ENCODE measurements around the gene ATOSA.

The ATOSA gene

DNA sequence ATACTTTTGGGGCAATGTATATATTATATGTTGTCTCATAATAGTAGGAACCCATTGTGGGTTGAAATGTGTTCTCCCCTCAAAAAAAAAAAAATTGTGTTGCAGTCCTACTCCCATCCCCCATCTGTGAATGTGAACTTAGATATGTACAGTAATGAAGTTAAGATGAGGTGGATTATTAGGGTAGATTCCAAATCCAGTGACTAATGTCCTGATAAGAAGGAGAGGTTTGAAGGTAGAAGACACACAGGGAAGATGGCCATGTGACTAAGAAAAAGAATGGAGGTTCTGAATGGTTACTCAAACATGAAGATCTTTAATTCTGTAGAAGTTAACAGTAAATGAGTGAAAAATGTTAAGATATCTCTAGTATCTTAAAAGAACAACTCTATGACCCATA is 3.0 kb upstream of the ATOSA start:
- Histone ChIP-seq H3K27me3 (ENCODE audit: insufficient read depth, low read length, poor library complexity) (no peaks in the 10 kb centered on the region), H3K79me2 (ENCODE audit: control insufficient read depth, insufficient read depth, low read length) (no peaks in the 10 kb centered on the region), H2BK120ac (ENCODE audit: low read depth, low read length) (no peak overlapping the region), H2BK5ac (ENCODE audit: low read length) (no peak overlapping the region), H3K4me3 (ENCODE audit: low read length) (no peak overlapping the region), H3K18ac (ENCODE audit: low read length) (no peak overlapping the region), H2AK5ac (ENCODE audit: low read length) (no peak overlapping the region), H3K36me3 (ENCODE audit: control insufficient read depth, insufficient read depth, low read length) (no peaks in the 10 kb centered on the region), H3K79me1 (ENCODE audit: low read length) (no peaks in the 10 kb centered on the region), H3K4ac (ENCODE audit: low read depth, low read length) (no peak overlapping the region), H3K4me1 (ENCODE audit: control insufficient read depth, low read depth, low read length) (no peaks in the 10 kb centered on the region), H3K9ac (ENCODE audit: low read length) (no peak overlapping the region), H3K4me2 (ENCODE audit: low read length) (no peak overlapping the region), H4K8ac (ENCODE audit: low read depth, low read length) (no peak overlapping the region), H3K23ac (ENCODE audit: low read length) (no peak overlapping the region), H3K27ac (ENCODE audit: low read depth, low read length) (no peak overlapping the region), H3K56ac (ENCODE audit: low read length) (no peak overlapping the region), H4K5ac (ENCODE audit: low read length) (no peak overlapping the region), H2BK15ac (replicated peaks; ENCODE audit: low read depth) (no peak overlapping the region)
- no peak for DNase-seq

GRCh38 chr15:52681441-52681840 is 2.3 kb upstream of the ATOSA start:
- Histone ChIP-seq H3K4me3 (ENCODE audit: low read length) (no peak overlapping the region), H2AK5ac (ENCODE audit: low read length) (no peak overlapping the region), H2BK5ac (ENCODE audit: low read length) (no peak overlapping the region), H3K9ac (ENCODE audit: low read length) (no peak overlapping the region), H3K23ac (ENCODE audit: low read length) (no peak overlapping the region), H3K4ac (ENCODE audit: low read depth, low read length) (no peak overlapping the region), H3K27me3 (ENCODE audit: insufficient read depth, low read length, poor library complexity) (no peaks in the 10 kb centered on the region), H3K27ac (ENCODE audit: low read depth, low read length) (no peak overlapping the region), H3K18ac (ENCODE audit: low read length) (no peak overlapping the region), H3K56ac (ENCODE audit: low read length) (no peak overlapping the region), H2BK120ac (ENCODE audit: low read depth, low read length) (no peak overlapping the region), H2BK15ac (replicated peaks; ENCODE audit: low read depth) (no peak overlapping the region), H3K36me3 (ENCODE audit: control insufficient read depth, insufficient read depth, low read length) (no peaks in the 10 kb centered on the region), H4K8ac (ENCODE audit: low read depth, low read length) (no peak overlapping the region), H3K4me2 (ENCODE audit: low read length) (no peak overlapping the region), H3K79me2 (ENCODE audit: control insufficient read depth, insufficient read depth, low read length) (no peaks in the 10 kb centered on the region), H3K79me1 (ENCODE audit: low read length) (no peaks in the 10 kb centered on the region), H3K4me1 (ENCODE audit: control insufficient read depth, low read depth, low read length) (no peaks in the 10 kb centered on the region), H4K5ac (ENCODE audit: low read length) (no peak overlapping the region)
- no peak for DNase-seq
- no CpG with 5 or more reads among the region's 3 CpGs for WGBS (ENCODE audit: extremely low coverage, insufficient coverage, low lambda C conversion rate)

GRCh38 chr15:52680761-52681160 is 1.6 kb upstream of the ATOSA start:
- Histone ChIP-seq H2AK5ac (ENCODE audit: low read length) (no peak overlapping the region), H3K79me2 (ENCODE audit: control insufficient read depth, insufficient read depth, low read length) (no peaks in the 10 kb centered on the region), H3K4me2 (ENCODE audit: low read length) (no peak overlapping the region), H4K8ac (ENCODE audit: low read depth, low read length) (no peak overlapping the region), H2BK15ac (replicated peaks; ENCODE audit: low read depth) (no peak overlapping the region), H3K36me3 (ENCODE audit: control insufficient read depth, insufficient read depth, low read length) (no peaks in the 10 kb centered on the region), H3K27ac (ENCODE audit: low read depth, low read length) (no peak overlapping the region), H3K23ac (ENCODE audit: low read length) (no peak overlapping the region), H3K4me1 (ENCODE audit: control insufficient read depth, low read depth, low read length) (no peaks in the 10 kb centered on the region), H4K5ac (ENCODE audit: low read length) (no peak overlapping the region), H3K56ac (ENCODE audit: low read length) (no peak overlapping the region), H3K79me1 (ENCODE audit: low read length) (no peaks in the 10 kb centered on the region), H3K9ac (ENCODE audit: low read length) (no peak overlapping the region), H2BK5ac (ENCODE audit: low read length) (no peak overlapping the region), H3K27me3 (ENCODE audit: insufficient read depth, low read length, poor library complexity) (no peaks in the 10 kb centered on the region), H3K4me3 (ENCODE audit: low read length) (no peak overlapping the region), H3K4ac (ENCODE audit: low read depth, low read length) (no peak overlapping the region), H2BK120ac (ENCODE audit: low read depth, low read length) (no peak overlapping the region), H3K18ac (ENCODE audit: low read length) (no peak overlapping the region)
- DNase-seq = no peak

GRCh38 chr15:52680041-52680391 is 828 bp upstream of the ATOSA start:
- WGBS (ENCODE audit: extremely low coverage, insufficient coverage, low lambda C conversion rate) = no CpG with 5 or more reads among the region's 3 CpGs
- Histone ChIP-seq H3K4me1 (ENCODE audit: control insufficient read depth, low read depth, low read length) (no peaks in the 10 kb centered on the region), H3K4me2 (ENCODE audit: low read length) (peak overlapping the region; percentile 3), H2BK15ac (replicated peaks; ENCODE audit: low read depth) (no peak overlapping the region), H4K5ac (ENCODE audit: low read length) (no peak overlapping the region), H3K4me3 (ENCODE audit: low read length) (no peak overlapping the region), H3K36me3 (ENCODE audit: control insufficient read depth, insufficient read depth, low read length) (no peaks in the 10 kb centered on the region), H2BK5ac (ENCODE audit: low read length) (no peak overlapping the region), H4K8ac (ENCODE audit: low read depth, low read length) (no peak overlapping the region), H3K4ac (ENCODE audit: low read depth, low read length) (no peak overlapping the region), H3K56ac (ENCODE audit: low read length) (no peak overlapping the region), H3K27me3 (ENCODE audit: insufficient read depth, low read length, poor library complexity) (no peaks in the 10 kb centered on the region), H2AK5ac (ENCODE audit: low read length) (no peak overlapping the region), H3K23ac (ENCODE audit: low read length) (no peak overlapping the region), H3K79me2 (ENCODE audit: control insufficient read depth, insufficient read depth, low read length) (no peaks in the 10 kb centered on the region), H2BK120ac (ENCODE audit: low read depth, low read length) (no peak overlapping the region), H3K9ac (ENCODE audit: low read length) (peak overlapping the region; percentile 25), H3K27ac (ENCODE audit: low read depth, low read length) (no peak overlapping the region), H3K18ac (ENCODE audit: low read length) (no peak overlapping the region), H3K79me1 (ENCODE audit: low read length) (no peaks in the 10 kb centered on the region)
- DNase-seq = no peak

- Histone ChIP-seq H2BK5ac (ENCODE audit: low read length) (no peak overlapping the region), H3K27me3 (ENCODE audit: insufficient read depth, low read length, poor library complexity) (no peaks in the 10 kb centered on the region), H3K4me2 (ENCODE audit: low read length) (peak overlapping the region; percentile 56), H3K4me3 (ENCODE audit: low read length) (peak overlapping the region; percentile 82), H2BK15ac (replicated peaks; ENCODE audit: low read depth) (no peak overlapping the region), H3K9ac (ENCODE audit: low read length) (peak overlapping the region; percentile 78), H3K79me2 (ENCODE audit: control insufficient read depth, insufficient read depth, low read length) (no peaks in the 10 kb centered on the region), H3K4ac (ENCODE audit: low read depth, low read length) (no peak overlapping the region), H3K4me1 (ENCODE audit: control insufficient read depth, low read depth, low read length) (no peaks in the 10 kb centered on the region), H3K18ac (ENCODE audit: low read length) (peak overlapping the region; percentile 2), H3K56ac (ENCODE audit: low read length) (peak overlapping the region; percentile 87), H3K23ac (ENCODE audit: low read length) (no peak overlapping the region), H2BK120ac (ENCODE audit: low read depth, low read length) (no peak overlapping the region), H2AK5ac (ENCODE audit: low read length) (no peak overlapping the region), H3K36me3 (ENCODE audit: control insufficient read depth, insufficient read depth, low read length) (no peaks in the 10 kb centered on the region), H4K8ac (ENCODE audit: low read depth, low read length) (no peak overlapping the region), H3K27ac (ENCODE audit: low read depth, low read length) (peak overlapping the region; percentile 62), H4K5ac (ENCODE audit: low read length) (no peak overlapping the region), H3K79me1 (ENCODE audit: low read length) (no peaks in the 10 kb centered on the region)
- DNase-seq = peak; percentile 79
- no CpG with 5 or more reads among the region's 70 CpGs for WGBS (ENCODE audit: extremely low coverage, insufficient coverage, low lambda C conversion rate)
Observed at GRCh38 chr15:52678468-52679231, 538 bp downstream of the ATOSA start.

Measured in mesendoderm (in vitro differentiated cells).